ENCODE results near the gene PARP1. TPM values are rescaled to one million over a fixed set of nuclear protein-coding genes. Genes with fewer than 3 reads are reported as not detected.

PARP1 gene
- total RNA-seq, 1 experiment from 2014 or later, result 213 TPM

GRCh38 chr1:226344441-226345259 lies 63.2 kb downstream of the PARP1 start:
- ChIA-PET POLR2A (no interaction called here), CTCF (no interaction called here), RAD21 (ENCODE audit: low non-redundant PET in 1 of 2, low total read pairs in 2 of 2, uncharacterized antibody in 2 of 2, unreplicated experiment in 2 of 2) (no interaction called here)
- no peaks in the 10 kb centered on the region for H3K4me1 ChIP-seq (ENCODE audit: control insufficient read depth in 1 of 2, insufficient read depth in 2 of 2, low read length in 2 of 2)
- H3K27me3 ChIP-seq (ENCODE audit: insufficient read depth, low read length), result no peaks in the 10 kb centered on the region
- H3K9ac ChIP-seq (ENCODE audit: low read length), result no peak overlapping the region
- H3K79me2 ChIP-seq (ENCODE audit: insufficient read depth, low read length), result no peaks in the 10 kb centered on the region
- BruUV-seq (replicated peaks), result no TSS peak
- TF ChIP-seq ZFX (IDR thresholded peaks at IDR 0.05), result no peak
- no peak for TF ChIP-seq CBX3 (IDR thresholded peaks at IDR 0.05; ENCODE audit: low read depth)
- no peak for TF ChIP-seq TCF7L2 (IDR thresholded peaks at IDR 0.05; ENCODE audit: borderline replicate concordance, extremely low read depth, insufficient read depth, insufficient read length)
- no peak for TF ChIP-seq EGR1 (IDR thresholded peaks at IDR 0.05; ENCODE audit: low read depth)
- no peak for TF ChIP-seq FOSL1 (IDR thresholded peaks at IDR 0.05; ENCODE audit: low read depth)
- TF ChIP-seq EZH2 (IDR thresholded peaks at IDR 0.05), result no peak
- TF ChIP-seq CEBPB (IDR thresholded peaks at IDR 0.05; ENCODE audit: low read depth), result no peak
- no peak for TF ChIP-seq ZNF274 (IDR thresholded peaks at IDR 0.05; ENCODE audit: low read depth, low read length)
- TF ChIP-seq SP1 (IDR thresholded peaks at IDR 0.05; ENCODE audit: low read depth), result no peak
- no peak for TF ChIP-seq ELF1 (IDR thresholded peaks at IDR 0.05; ENCODE audit: borderline replicate concordance, low read depth)
- TF ChIP-seq EZH2phosphoT487 (IDR thresholded peaks at IDR 0.05; ENCODE audit: borderline replicate concordance), result no peak
- TF ChIP-seq POLR2AphosphoS5 (IDR thresholded peaks at IDR 0.05; ENCODE audit: low read depth, low read length), result no peak
- TF ChIP-seq ZBTB33 (IDR thresholded peaks at IDR 0.05; ENCODE audit: extremely low read depth, insufficient replicate concordance, low read length), result no peak
- TF ChIP-seq REST (IDR thresholded peaks at IDR 0.05; ENCODE audit: low read depth), result no peak
- no peak for TF ChIP-seq ATF3 (IDR thresholded peaks at IDR 0.05)
- TF ChIP-seq POLR2A (IDR thresholded peaks at IDR 0.05; ENCODE audit: borderline replicate concordance, extremely low read depth, insufficient read depth, insufficient read length), result no peak
- no peak for TF ChIP-seq CTCF (IDR thresholded peaks at IDR 0.05 in 2 of 3, conservative IDR thresholded peaks at IDR 0.05 in 1 of 3; ENCODE audit: borderline replicate concordance in 1 of 3, insufficient read depth in 1 of 3, low read depth in 2 of 3, low read length in 2 of 3)
- no peak for TF ChIP-seq SIN3A (IDR thresholded peaks at IDR 0.05; ENCODE audit: low read depth)
- no peak overlapping the region for H3K27ac ChIP-seq (ENCODE audit: low read depth, low read length)
- ATAC-seq, result no peak
- H3K4me3 ChIP-seq (replicated peaks in 1 of 2; ENCODE audit: low read depth in 1 of 2, low read length in 2 of 2), result no peak overlapping the region
- H3K4me2 ChIP-seq (ENCODE audit: low read length), result no peak overlapping the region
- H3K9me2 ChIP-seq (ENCODE audit: insufficient read depth), result no peaks in the 10 kb centered on the region
- no peaks in the 10 kb centered on the region for H3K36me3 ChIP-seq (ENCODE audit: control insufficient read depth in 1 of 2, insufficient read depth in 2 of 2, low read length in 2 of 2)
- no peaks in the 10 kb centered on the region for H4K20me1 ChIP-seq (ENCODE audit: insufficient read depth)
- H3K9me3 ChIP-seq (ENCODE audit: control insufficient read depth in 1 of 2, insufficient read depth in 1 of 2, low read depth in 1 of 2, low read length in 2 of 2), result no peaks in the 10 kb centered on the region
- DNase-seq (ENCODE audit: low read depth, low spot score), result no peak
- no peak overlapping the region for H2AFZ ChIP-seq (ENCODE audit: low read depth, low read length, poor library complexity, severe bottlenecking)
- intact Hi-C loops (cut with micrococcal nuclease), result no loop called here

All from HCT116 (cell line).